ENCODE measurements around the gene IQCH. TPM values are rescaled to one million over a fixed set of nuclear protein-coding genes. Genes with fewer than 3 reads are reported as not detected.

Gene IQCH
- total RNA-seq, 1 donor from 2014 or later: 1.5 TPM

- Mint-ChIP-seq H3K27ac (no peak overlapping the region), H3K36me3 (ENCODE audit: low read depth) (no peaks in the 10 kb centered on the region), H3K4me3 (no peak overlapping the region), H3K9me3 (no peaks in the 10 kb centered on the region), H3K4me1 (no peaks in the 10 kb centered on the region), H3K27me3 (peaks cover 16% of the 10 kb centered on the region)
- ATAC-seq (ENCODE audit: low read depth) (no peak), DNase-seq (no peak)
- intact Hi-C loops (cut with micrococcal nuclease): no loop called here
- TF ChIP-seq CTCF (IDR thresholded peaks at IDR 0.05): no peak
- CTCF ChIA-PET: no interaction called here
- POLR2A ChIA-PET: no interaction called here
These were observed 135.4 kb downstream of the IQCH start for GRCh38 chr15:67389975-67390374.

GRCh38 chr15:67394873-67395639 lies 140.5 kb downstream of the IQCH start:
- peaks cover 19% of the 10 kb centered on the region for H3K27me3 Mint-ChIP-seq
- DNase-seq (no peak), ATAC-seq (ENCODE audit: low read depth) (no peak)
- POLR2A ChIA-PET: no interaction called here
- no peak overlapping the region for H3K27ac Mint-ChIP-seq
- H3K4me3 Mint-ChIP-seq: no peak overlapping the region
- no peaks in the 10 kb centered on the region for H3K36me3 Mint-ChIP-seq (ENCODE audit: low read depth)
- H3K4me1 Mint-ChIP-seq: no peaks in the 10 kb centered on the region
- H3K9me3 Mint-ChIP-seq: no peaks in the 10 kb centered on the region
- CTCF ChIA-PET: no interaction called here
- intact Hi-C loops (cut with micrococcal nuclease): no loop called here
- TF ChIP-seq CTCF (IDR thresholded peaks at IDR 0.05): no peak

- DNase-seq (no peak), ATAC-seq (ENCODE audit: low read depth) (no peak)
- H3K4me3 Mint-ChIP-seq: no peak overlapping the region
- intact Hi-C loops (cut with micrococcal nuclease): no loop called here
- TF ChIP-seq CTCF (IDR thresholded peaks at IDR 0.05): no peak
- ChIA-PET POLR2A (no interaction called here), CTCF (no interaction called here)
- H3K27ac Mint-ChIP-seq: no peak overlapping the region
- no peaks in the 10 kb centered on the region for H3K9me3 Mint-ChIP-seq
- no peaks in the 10 kb centered on the region for H3K4me1 Mint-ChIP-seq
- H3K27me3 Mint-ChIP-seq: peaks cover 14% of the 10 kb centered on the region
- no peaks in the 10 kb centered on the region for H3K36me3 Mint-ChIP-seq (ENCODE audit: low read depth)
These were observed 141.5 kb downstream of the IQCH start for GRCh38 chr15:67396114-67396513.

GRCh38 chr15:67397139-67397538 lies 142.6 kb downstream of the IQCH start:
- ATAC-seq (ENCODE audit: low read depth) (no peak), DNase-seq (no peak)
- H3K27ac Mint-ChIP-seq: no peak overlapping the region
- H3K36me3 Mint-ChIP-seq (ENCODE audit: low read depth): no peaks in the 10 kb centered on the region
- H3K9me3 Mint-ChIP-seq: no peaks in the 10 kb centered on the region
- no peak for TF ChIP-seq CTCF (IDR thresholded peaks at IDR 0.05)
- ChIA-PET CTCF (no interaction called here), POLR2A (no interaction called here)
- peaks cover 11% of the 10 kb centered on the region for H3K27me3 Mint-ChIP-seq
- H3K4me3 Mint-ChIP-seq: no peak overlapping the region
- no peaks in the 10 kb centered on the region for H3K4me1 Mint-ChIP-seq
- intact Hi-C loops (cut with micrococcal nuclease): no loop called here

- peaks cover 7% of the 10 kb centered on the region for H3K27me3 Mint-ChIP-seq
- ChIA-PET POLR2A (no interaction called here), CTCF (no interaction called here)
- DNase-seq (no peak), ATAC-seq (ENCODE audit: low read depth) (no peak)
- intact Hi-C loops (cut with micrococcal nuclease): no loop called here
- no peaks in the 10 kb centered on the region for H3K4me1 Mint-ChIP-seq
- no peak for TF ChIP-seq CTCF (IDR thresholded peaks at IDR 0.05)
- H3K36me3 Mint-ChIP-seq (ENCODE audit: low read depth): no peaks in the 10 kb centered on the region
- H3K4me3 Mint-ChIP-seq: no peak overlapping the region
- H3K27ac Mint-ChIP-seq: no peak overlapping the region
- H3K9me3 Mint-ChIP-seq: no peaks in the 10 kb centered on the region
These were observed 145.3 kb downstream of the IQCH start for GRCh38 chr15:67399925-67400324.

Data from activated B cell treated with CpG ODN at 0.5 μM for 24 hours (primary cell).